Neural cell (in vitro differentiated cells): ENCODE results near the gene DNAH10.

ENCODE experiments used
- EP300 ChIP-seq: fragments of 450-650 bp; conservative IDR thresholded peaks from 2 replicates; pipeline ENCODE4 v1.6.1; 2014; ENCODE audit warnings: antibody characterized with exemption, mild to moderate bottlenecking, moderate library complexity; ENCODE audit not compliant: poor library complexity, severe bottlenecking
- EZH2 ChIP-seq: fragments of 200-600, 300-800 bp; shearing (Covaris generic), sonication (generic); IDR thresholded peaks from 2 replicates; pipeline ENCODE4 v1.6.1; 2014; ENCODE audit warnings: antibody characterized with exemption, low read length, borderline replicate concordance, mild to moderate bottlenecking; ENCODE audit not compliant: insufficient read depth, poor library complexity, severe bottlenecking
- MXI1 ChIP-seq: fragments of 450-650 bp; conservative IDR thresholded peaks from 2 replicates; pipeline ENCODE4 v1.6.1; 2014; ENCODE audit warnings: antibody characterized with exemption, mild to moderate bottlenecking; ENCODE audit not compliant: poor library complexity, severe bottlenecking
- POLR2AphosphoS5 ChIP-seq: IDR thresholded peaks from 2 replicates; pipeline ENCODE4 v1.6.1; 2012
- RAD21 ChIP-seq: fragments of 450-650 bp; conservative IDR thresholded peaks from 2 replicates; pipeline ENCODE4 v1.6.1; 2014; ENCODE audit warnings: antibody characterized with exemption, mild to moderate bottlenecking, moderate library complexity
- SMC3 ChIP-seq: fragments of 450-650 bp; conservative IDR thresholded peaks from 2 replicates; pipeline ENCODE4 v1.6.1; 2014; ENCODE audit warnings: antibody characterized with exemption, mild to moderate bottlenecking, moderate library complexity; ENCODE audit not compliant: poor library complexity
- TAF1 ChIP-seq: IDR thresholded peaks from 2 replicates; pipeline ENCODE4 v1.6.1; 2012; ENCODE audit warnings: low read depth
- TF ChIP-seq, protein P1 (sequence below): IDR thresholded peaks from 2 replicates; pipeline ENCODE4 v1.6.1; 2012; ENCODE audit warnings: borderline replicate concordance
- TF ChIP-seq, protein P2 (sequence below): fragments of 450-650 bp; IDR thresholded peaks from 2 replicates; pipeline ENCODE4 v1.5.1; 2014; ENCODE audit warnings: antibody characterized with exemption, mild to moderate bottlenecking, moderate library complexity; ENCODE audit not compliant: poor library complexity, severe bottlenecking

DNA sequence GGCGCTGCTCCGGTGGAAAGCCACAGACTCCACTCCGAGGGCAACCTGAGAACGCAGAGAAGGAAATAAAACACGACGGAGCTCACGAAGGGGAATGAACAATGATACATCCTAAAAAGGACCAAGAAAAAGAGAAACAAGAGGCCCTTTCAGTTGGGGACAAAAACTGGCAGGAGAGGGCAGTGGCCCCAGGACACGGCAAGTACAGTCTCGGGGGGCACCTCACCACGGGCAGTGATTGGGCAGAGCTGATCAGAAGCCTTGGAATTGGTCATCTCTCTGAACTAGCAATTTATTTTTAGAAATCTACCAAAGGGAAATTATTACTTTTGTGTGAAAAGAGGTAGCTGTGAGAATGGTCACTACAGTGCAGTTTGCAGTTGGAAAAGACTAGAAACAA is 182.6 kb downstream of the DNAH10 start:
- TF ChIP-seq, protein P1, sequence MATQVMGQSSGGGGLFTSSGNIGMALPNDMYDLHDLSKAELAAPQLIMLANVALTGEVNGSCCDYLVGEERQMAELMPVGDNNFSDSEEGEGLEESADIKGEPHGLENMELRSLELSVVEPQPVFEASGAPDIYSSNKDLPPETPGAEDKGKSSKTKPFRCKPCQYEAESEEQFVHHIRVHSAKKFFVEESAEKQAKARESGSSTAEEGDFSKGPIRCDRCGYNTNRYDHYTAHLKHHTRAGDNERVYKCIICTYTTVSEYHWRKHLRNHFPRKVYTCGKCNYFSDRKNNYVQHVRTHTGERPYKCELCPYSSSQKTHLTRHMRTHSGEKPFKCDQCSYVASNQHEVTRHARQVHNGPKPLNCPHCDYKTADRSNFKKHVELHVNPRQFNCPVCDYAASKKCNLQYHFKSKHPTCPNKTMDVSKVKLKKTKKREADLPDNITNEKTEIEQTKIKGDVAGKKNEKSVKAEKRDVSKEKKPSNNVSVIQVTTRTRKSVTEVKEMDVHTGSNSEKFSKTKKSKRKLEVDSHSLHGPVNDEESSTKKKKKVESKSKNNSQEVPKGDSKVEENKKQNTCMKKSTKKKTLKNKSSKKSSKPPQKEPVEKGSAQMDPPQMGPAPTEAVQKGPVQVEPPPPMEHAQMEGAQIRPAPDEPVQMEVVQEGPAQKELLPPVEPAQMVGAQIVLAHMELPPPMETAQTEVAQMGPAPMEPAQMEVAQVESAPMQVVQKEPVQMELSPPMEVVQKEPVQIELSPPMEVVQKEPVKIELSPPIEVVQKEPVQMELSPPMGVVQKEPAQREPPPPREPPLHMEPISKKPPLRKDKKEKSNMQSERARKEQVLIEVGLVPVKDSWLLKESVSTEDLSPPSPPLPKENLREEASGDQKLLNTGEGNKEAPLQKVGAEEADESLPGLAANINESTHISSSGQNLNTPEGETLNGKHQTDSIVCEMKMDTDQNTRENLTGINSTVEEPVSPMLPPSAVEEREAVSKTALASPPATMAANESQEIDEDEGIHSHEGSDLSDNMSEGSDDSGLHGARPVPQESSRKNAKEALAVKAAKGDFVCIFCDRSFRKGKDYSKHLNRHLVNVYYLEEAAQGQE: no peak
- TF ChIP-seq POLR2AphosphoS5 (no peak), TAF1 (no peak), MXI1 (no peak), EZH2 (no peak), EP300 (no peak), RAD21 (no peak), SMC3 (no peak)
- TF ChIP-seq, protein P2, sequence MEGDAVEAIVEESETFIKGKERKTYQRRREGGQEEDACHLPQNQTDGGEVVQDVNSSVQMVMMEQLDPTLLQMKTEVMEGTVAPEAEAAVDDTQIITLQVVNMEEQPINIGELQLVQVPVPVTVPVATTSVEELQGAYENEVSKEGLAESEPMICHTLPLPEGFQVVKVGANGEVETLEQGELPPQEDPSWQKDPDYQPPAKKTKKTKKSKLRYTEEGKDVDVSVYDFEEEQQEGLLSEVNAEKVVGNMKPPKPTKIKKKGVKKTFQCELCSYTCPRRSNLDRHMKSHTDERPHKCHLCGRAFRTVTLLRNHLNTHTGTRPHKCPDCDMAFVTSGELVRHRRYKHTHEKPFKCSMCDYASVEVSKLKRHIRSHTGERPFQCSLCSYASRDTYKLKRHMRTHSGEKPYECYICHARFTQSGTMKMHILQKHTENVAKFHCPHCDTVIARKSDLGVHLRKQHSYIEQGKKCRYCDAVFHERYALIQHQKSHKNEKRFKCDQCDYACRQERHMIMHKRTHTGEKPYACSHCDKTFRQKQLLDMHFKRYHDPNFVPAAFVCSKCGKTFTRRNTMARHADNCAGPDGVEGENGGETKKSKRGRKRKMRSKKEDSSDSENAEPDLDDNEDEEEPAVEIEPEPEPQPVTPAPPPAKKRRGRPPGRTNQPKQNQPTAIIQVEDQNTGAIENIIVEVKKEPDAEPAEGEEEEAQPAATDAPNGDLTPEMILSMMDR: no peak
